Right ventricle myocardium inferior (tissue), 1 donor: ENCODE results near the gene ARL10. TPM values are rescaled to one million over a fixed set of nuclear protein-coding genes. Genes with fewer than 3 reads are reported as not detected.

Experiments used
- ATAC-seq: fragments of 200-7000 bp; cut with Tn5 transposase; one replicate; pipeline ENCODE4 v1.9.1; 2020; ENCODE audit warnings: mild to moderate bottlenecking, moderate library complexity
- DNase-seq: peaks from one replicate; pipeline ENCODE4 v3.0.0; 2021; ENCODE audit errors: missing footprints
- intact Hi-C: fragments of 100-400 bp; cut with DNase I; formaldehyde crosslinking; loops from one replicate; pipeline ENCODE4 v1.11.0; 2022
- total RNA-seq: library from RNA; stranded (reverse); fragmentation: NEBNext Ultra II Directional; extraction: Animal tissue kit (Norgen Biotek cat#: 25700); gene quantifications from one replicate; pipeline ENCODE4 v1.2.1, GENCODE V29; 2021
- donor health status: DM: no; HTN: yes; CAD: no; lungs with severe emphysema.

The ARL10 gene
- total RNA-seq, 1 donor from 2014 or later: 5.4 TPM

DNA sequence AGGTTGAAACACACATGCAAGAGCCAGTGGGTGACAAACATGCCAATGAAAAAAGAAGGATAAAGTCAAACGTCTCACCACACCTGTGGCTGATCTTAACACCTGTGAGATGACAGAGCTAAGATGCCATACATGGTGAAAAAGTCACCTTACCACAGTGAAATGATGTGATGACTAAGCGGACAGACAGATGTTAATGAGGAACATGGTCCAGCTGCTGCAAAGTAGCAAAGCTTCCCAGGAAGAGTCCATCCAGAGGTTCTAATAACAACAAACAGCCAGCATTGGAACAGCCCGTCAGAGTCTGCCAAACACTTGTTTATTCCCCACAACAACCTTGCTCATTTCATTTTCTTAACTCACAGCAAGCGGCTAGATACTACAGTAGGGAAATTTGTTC lies 5.6 kb upstream of the ARL10 start:
- DNase-seq (no peak), ATAC-seq (no peak)
- intact Hi-C loops: loop anchor here (2.0 to 10.0 kb wide), 3 partner anchors 57 to 183 kb away; partner anchors contain the start of genes CLTB and SIMC1

DNA sequence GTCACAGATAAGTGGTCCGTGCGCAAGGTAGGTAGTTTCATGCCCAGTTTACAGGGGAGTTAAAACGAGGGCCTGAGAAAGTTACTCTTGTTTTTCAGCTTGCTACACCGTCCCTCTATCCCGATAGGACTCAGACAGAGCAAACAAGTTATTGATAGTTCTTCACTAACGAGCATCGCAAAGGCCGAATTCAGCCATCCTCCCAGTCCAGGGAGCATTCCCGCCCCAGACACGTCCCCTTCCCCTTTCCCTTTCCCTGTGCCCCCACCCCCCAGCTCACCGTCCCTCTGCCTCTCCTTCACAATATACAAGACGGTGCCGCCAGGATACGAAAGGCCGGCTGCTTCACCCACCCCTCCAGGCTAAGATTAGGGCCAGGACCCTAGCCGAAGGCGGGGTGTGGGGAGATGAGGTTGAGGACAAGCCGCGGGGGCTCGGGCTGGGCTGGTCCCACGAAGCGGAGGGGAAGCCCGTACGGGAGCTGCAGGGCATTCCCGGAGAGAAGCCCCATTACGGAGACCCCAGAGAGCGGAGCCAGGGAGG lies 4.3 kb upstream of the ARL10 start:
- ATAC-seq (no peak), DNase-seq (no peak)
- intact Hi-C loops: loop anchor here (1.0 to 10.0 kb wide), 4 partner anchors 56 to 181 kb away; partner anchors contain the start of genes CLTB, FAF2 and SIMC1

DNA sequence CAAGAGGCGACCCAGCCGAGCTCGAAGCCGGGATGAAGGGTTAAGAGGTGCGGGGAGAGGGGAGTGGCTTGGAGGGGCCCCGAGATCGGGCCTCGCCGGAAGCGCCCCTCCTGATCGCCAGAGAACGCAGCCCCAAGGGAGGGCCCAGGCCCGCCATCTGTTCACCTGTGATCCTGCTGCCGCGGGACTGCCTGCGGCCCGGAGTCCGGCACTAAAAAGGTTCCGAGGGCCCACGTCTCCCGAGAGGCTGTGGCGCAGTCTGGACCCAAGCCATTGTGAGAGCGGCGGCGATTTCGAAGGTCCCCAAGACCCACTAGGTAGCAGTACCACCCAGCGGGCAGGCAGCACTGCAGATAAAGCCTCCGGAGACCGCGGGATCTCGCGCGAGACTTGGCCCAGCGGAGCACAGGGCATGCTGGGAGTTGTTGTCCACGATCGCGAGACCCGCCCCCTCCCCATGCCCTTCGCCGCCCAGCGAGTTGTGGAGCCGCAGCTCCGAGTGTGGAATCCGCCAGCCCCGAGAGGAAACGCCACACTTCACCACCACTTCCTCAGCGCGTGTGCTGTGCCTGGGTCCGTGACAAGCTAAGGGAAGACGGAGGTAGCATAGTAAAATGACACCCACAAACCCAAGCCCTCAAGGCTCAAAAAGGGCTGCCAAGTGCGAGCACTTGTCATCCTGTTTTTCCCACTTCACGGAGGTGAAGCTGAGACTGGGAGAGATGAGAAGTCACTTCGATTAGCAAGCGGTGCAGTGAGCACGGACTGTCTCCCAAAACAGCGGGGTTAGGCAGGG lies 3.7 kb upstream of the ARL10 start, which contains the start of gene KIAA1191:
Gene KIAA1191, minus strand, starts transcription at position 328 of the 796 bp plus-strand sequence. CDS start 2,256 bp downstream, outside the sequence.
- peak; percentile 99 for DNase-seq
- ATAC-seq: peak; percentile 96
- intact Hi-C loops: loop anchor here (1.0 to 10.0 kb wide), 4 partner anchors 55 to 181 kb away; partner anchors contain the start of genes CLTB, FAF2 and SIMC1

DNA sequence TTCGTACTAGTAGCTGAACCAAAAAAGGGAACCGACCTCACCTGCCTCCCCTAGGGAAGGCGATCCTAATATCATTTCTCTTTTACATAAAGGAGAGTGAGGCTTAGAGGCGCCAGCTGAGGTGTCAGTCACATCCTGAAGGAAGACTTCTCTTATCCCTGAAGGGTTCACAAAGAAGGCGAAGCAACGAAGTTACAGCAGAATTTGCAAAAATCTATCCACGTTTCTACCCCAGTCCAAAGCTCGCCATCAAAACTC lies 3.1 kb upstream of the ARL10 start:
- no peak for ATAC-seq
- DNase-seq: no peak
- intact Hi-C loops: loop anchor here (5.0 to 10.0 kb wide), 2 partner anchors 127 to 180 kb away; partner anchors contain the start of gene SIMC1

DNA sequence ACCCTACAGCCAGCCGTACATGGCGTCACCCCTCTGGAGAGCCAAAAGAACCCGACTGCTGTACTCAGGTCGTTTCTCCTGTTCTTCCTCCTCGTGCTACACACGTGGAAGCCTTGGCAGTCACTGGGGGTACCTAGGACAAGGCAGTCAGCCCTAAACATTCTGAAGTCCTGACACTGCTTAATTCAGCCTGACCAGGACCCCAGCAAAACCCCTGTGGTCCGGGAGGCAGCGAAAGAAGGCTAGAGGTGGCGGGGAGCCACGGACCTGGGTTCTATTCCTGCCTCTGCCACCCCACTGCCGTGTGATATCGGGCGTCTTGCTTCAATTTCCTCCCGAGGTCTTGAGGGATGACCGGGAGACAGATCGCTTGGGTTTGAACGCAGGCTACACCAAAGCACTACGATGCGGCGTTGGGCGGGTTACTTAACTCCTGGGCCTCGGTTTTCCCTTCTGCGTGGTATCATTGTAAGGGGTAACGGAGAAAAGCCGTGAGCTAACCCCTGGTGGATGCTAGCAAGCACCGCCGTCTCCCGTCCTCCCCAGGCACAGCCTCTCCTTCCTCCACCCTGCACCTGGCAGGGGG lies 429 bp upstream of the ARL10 start:
- ATAC-seq: no peak
- intact Hi-C loops: loop anchor here (5.0 to 10.0 kb wide), 2 partner anchors 130 to 177 kb away; partner anchors contain the start of gene SIMC1

DNA sequence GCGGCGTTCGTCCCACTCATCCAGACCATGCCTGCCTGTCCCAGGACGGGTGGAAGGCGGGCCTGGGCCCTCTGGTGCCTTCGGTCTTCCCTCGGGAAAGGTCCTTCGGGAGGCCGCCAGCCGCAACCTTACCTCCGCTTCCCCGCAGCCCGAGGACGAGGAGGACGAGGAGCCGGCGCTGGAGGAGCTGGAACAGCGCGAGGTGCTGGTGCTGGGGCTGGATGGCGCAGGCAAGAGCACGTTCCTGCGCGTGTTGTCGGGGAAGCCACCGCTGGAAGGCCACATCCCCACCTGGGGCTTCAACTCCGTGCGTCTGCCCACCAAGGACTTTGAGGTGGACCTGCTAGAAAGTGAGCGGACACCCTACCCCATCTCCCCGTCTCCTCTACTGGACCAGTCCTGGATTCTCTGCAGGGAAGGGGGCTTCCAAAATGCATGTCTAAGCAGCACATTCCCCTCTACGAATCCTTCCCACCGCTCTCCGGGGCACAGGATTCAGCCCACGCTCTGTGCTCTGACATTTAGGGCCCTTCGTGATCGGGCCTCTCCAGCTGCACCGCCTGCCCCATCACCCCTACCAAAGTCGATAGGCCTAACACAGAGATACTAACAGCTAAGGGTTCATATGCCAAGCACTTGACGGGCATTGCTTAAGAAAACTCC lies 1.1 kb downstream of the ARL10 start:
- intact Hi-C loops: loop anchor here (2.0 to 10.0 kb wide), 2 partner anchors 22 to 132 kb away; partner anchors contain the start of genes HIGD2A, NOP16 and SIMC1
- DNase-seq: no peak
- ATAC-seq: no peak

More for the DNA sequence above, 429 bp upstream of the ARL10 start:
- no peak for DNase-seq

DNA sequence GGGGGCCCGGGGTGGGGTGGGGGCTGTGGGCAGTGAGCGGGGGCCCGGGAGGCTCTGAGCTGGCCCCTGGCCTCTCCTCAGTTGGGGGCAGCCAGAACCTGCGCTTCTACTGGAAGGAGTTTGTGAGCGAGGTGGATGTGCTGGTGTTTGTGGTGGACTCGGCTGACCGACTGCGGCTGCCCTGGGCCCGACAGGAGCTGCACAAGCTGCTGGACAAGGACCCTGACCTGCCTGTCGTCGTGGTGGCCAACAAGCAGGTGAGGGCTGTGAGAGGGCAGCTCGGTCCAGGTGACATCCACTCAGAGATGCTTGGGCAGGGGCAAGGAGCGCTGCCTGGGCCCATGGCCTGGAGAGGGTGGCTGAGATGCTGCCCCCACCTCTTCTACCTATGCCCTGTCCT lies 3.4 kb downstream of the ARL10 start:
- ATAC-seq (no peak), DNase-seq (no peak)
- intact Hi-C loops: loop anchor here (10.0 kb wide), 1 partner anchor 134 kb away; the partner anchor contains the start of gene SIMC1

DNA sequence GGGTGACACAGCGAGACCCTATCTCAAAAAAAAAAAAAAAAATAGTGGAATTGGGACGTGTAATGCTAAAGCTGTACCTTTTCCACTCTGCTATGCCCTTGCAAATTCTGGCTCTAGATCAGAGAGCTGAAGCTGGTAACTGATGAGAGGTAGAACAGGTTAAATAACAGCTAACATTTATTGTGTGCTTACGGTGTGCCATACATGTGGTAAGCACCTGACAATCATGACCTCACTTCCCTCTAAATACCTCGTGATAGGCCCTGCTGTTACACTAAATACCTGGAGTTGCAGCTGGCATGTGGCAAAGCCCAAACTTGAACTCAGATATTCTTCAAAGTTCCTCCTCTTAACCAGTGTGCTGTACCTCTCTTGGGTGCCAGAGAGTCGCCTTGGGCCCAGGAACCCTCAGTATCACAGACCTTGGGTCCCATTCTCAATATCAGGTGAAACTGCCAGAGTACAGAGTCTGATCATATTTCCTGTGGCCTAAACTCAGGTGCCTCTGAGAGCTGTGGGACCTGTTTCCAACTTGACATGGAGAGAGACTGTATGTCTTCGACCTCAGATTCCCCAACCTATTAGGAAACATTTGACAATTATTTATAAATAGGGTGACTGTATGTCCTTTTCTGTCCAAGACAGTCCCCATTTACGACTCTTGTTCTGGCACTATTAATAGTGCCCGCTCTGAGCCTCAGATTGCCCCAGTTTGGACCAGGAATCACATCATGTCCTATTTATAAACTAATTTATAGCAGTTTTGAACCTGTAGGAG lies 4.8 kb downstream of the ARL10 start:
- DNase-seq: no peak
- intact Hi-C loops: loop anchor here (10.0 kb wide), 1 partner anchor 135 kb away; the partner anchor contains the start of gene SIMC1
- no peak for ATAC-seq

DNA sequence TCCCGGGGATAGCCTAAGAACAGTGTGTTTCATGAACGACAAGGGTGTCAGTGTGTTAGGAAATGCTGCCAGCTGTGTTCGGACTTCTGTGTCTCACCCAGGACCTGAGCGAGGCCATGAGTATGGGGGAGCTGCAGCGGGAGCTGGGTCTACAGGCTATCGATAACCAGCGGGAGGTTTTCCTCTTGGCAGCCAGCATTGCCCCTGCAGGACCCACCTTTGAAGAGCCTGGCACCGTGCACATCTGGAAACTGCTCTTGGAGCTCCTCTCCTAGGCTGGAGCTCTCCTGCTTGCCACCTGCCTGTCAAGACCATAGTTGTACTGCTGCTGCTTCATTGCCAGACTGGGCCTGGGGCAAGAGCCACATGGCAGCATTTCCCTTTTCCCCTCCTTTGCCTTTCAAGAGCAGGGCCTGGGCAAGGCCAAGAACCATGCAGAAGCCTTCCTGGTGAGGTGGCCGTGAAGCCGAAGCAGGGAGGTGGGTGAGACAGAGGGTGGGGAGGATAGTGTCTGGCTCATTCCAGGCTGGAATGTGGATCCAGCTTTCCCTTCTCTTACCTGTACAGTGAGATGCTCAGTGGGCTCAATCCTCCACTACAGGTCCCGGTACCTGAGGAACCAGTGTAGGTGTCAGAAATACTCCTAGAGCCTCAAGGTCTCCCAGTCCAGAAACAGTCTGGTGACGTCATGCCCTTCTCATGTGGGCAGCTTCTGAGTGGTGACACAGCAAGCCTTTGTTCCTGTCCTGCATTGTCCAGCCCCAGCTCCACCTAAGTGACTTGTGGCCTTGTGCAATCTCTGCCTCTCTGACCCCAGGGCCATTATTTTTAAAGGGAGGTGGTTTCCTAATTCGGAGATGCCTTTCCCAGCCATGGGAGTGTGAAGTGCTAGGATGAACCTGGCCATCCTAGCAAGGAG lies 6.6 kb downstream of the ARL10 start:
- DNase-seq (no peak), ATAC-seq (no peak)
- intact Hi-C loops: no loop called here

DNA sequence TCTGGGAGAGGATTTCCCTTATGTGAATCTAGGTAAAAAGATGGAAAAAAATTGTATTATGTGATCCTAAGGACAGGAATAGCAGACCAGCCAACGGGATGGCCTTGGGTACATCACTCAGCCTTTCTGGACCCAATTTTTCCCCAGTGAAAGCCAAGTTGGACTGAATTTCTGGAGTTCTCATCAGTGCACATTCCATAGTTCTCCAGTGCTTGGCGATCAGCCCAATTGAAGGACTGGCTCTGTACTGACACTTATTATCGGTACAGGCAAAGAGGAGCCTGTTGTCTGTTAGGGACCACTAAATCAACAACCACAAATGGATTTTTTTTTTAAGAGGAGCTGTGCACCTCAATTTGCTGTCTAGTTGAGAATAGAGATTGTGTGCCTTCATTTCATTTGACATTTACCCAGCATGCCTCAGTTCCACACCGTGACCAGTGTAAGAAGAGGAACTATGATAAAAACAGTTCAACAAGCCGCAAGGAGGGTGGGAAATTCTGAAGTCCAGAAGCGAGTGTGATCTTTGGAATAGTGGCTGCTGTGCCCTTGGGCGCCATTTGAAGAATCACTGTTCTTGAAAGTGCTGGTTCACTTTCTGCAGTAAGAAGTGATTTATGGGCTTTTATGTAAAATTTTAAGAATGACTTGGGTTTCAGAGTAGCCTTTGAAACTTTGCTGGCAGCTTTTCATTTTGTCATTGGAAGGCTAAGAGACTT lies 8.0 kb downstream of the ARL10 start:
- intact Hi-C loops: no loop called here
- DNase-seq: no peak
- ATAC-seq: peak; percentile 71

DNA sequence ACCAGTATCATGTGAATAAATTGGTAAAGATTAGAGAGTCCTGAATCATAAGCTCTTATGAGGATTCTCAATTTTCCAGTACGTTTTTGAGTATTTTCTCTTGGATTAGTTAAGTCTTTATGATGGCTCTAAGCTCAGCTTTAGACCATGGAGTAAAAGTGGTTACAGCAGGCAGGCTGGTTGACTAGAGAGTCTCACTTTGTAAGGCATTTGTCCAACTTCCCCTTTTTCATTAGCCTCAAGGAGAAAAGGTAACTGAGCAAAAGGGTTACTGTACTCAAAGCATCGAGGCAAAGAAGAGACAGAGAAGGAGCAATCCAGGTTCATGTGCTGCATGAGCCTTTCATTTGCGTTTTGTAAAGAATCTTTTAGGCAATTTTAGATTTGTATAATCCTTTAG lies 14.6 kb downstream of the ARL10 start:
- intact Hi-C loops: no loop called here
- DNase-seq: no peak
- ATAC-seq: no peak

DNA sequence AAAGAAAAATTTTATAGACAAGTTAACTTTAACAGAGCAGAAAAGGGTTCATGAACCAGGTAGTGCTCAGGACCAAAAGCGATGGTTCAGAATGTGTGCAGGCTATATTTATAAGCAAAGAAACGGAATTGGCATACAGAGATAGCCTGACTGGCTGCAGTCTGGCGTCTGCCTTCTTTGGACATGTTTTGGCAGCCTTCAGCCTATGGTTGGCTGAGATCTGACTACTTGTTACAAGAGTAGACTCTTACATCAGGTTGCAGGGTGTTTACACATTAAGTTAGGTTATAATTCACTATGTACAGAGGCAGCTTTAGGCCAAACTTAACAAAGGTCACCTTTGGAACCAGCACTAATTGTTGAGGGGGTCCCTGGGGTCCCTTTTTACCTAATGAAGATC lies 16.1 kb downstream of the ARL10 start:
- DNase-seq: no peak
- ATAC-seq: peak; percentile 81
- intact Hi-C loops: no loop called here

DNA sequence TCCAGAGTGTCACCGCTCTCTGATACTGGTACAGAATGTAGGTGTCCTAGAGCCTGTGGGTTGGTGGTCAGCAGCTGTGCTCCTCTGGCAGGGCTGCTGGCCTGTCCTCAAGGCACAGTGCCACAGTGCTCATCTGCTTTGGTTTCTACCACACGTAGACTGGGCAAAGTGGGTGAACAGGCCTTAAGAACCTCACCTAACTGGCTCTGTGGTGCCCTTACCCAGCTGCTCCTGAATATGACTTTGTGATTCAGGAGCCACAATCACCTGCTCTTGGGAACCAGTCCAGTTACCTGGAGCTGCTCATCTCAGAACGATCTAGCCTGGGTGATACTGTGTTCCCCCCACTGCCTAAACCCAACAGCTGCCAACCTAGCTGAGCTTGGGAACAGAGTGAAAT lies 16.7 kb downstream of the ARL10 start:
- ATAC-seq (peak; percentile 27), DNase-seq (no peak)
- intact Hi-C loops: no loop called here

DNA sequence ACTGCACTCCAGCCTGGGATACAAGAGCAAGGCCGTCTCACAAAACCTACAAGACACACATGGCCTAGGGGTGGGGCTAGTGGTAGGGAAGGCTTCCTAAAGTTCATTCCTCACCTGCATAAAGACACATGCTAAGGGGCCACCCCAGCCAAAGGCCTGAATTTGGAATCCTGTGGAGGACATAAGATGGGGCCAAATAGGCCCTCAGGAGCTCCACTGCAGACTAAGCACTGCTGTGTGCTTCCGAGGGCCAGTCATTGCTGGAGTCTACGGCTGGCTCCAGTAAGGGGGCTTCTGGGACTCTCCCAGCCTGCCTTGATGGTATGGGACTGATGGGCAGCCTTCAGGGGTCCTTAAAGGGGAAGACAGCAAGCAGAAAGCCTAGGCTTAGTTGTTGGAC lies 17.4 kb downstream of the ARL10 start:
- no peak for DNase-seq
- intact Hi-C loops: no loop called here
- no peak for ATAC-seq

DNA sequence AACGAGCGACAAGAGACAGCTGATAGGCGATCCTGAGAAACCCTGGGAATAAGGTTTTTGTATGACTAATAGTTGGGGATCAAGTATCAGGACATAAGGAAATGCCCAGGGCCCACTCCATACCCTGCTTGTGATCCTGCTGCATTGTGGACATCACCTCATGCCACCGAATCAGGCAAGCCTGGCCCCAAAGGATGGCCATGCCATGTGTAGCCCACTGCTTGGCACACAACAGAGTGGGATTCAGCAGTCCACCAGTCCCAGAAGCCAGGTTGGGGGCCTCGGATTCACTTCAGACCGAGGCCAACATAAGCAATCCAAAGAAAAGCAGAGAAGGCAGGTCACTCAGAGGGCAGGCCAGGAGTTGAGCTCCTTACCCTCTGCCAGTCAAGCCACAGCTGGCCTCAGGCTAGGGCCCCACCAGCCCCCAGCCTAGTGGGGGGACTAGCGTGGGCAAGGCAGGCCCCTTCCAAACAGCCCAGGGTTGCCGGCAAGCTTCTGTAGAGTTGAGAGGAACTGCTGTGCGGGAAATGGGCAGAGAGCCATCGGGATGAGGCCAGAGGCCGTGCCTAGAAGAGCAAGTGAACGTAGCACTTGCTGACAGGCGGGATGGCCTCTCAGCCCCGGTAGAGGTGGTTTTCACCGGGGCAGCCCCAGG lies 18.1 kb downstream of the ARL10 start:
- ATAC-seq (no peak), DNase-seq (no peak)
- intact Hi-C loops: no loop called here

DNA sequence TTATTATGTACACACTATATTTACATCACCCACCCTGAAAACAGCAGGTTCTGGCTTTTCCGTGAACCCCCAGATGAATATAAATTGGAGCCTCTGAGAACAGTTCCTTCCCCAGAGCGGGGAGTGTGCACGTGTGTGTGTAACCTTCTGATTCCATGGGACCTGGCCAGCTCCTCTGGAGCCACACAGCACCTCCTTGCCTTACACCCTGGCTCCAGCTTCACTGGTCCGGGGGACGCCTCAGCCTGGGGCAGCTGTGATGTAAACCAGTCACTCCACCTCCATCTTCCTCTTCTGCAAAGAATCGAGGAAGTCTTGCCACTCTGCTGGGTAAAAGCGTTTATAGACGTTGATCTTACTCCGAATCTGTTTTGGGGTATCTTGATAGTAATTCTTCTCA lies 18.7 kb downstream of the ARL10 start:
- intact Hi-C loops: no loop called here
- no peak for DNase-seq
- ATAC-seq: no peak
